HG03575 (cell line): ENCODE results near the gene TMX4.
"Not testable (repeated sequence)": the region's sequence is repeated elsewhere in the genome, so short reads cannot be mapped to it uniquely, and the experiment has no call there.

Experiments
- ATAC-seq: cut with Tn5 transposase; IDR thresholded peaks from one replicate; pipeline ENCODE4 v1.9.1; 2021; ENCODE audit not compliant: unreplicated experiment, insufficient number of reproducible peaks, low FRiP score; ENCODE audit errors: extremely low read depth

The TMX4 gene

DNA sequence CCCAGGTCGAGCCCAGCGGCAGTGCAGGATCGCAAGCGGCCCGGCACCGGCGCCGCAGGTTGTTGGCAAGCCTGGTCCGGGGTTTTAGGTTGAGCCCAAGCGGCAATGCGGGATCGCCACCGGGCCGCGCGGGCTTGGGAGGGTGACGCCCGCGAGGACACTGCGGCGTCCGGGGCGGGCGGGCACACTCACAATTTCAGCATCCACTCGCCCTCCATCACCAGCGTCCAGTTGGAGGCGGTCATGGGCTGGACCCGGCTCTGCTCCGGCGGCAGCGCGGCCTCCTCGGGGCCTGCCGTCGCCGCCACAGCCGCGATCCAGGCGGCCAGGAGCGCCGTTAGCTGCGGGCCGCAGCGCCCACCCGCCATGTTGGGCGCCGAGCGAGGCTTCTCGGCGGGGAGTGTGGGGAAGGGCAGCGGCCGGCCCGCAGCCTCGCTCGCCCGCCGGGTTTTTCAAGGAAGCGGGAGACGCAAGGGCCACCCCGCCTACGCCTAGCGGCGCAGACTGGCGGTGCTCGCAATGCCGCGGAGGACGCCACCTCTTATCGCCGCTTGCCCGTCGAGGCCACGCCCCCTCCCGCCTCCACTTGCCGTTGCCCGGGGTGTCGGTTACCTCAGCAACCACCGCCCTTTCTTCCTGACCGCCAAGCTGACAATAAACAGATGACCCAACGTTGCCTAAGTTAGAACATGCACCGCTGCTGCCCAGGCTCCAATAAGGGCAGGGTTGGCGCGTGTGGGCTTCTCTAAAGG, at the start of gene TMX4:
Gene TMX4 (minus strand): TSS at position 516 of the 752 bp plus-strand sequence. CDS start 148 bp downstream, at position 368.
- ATAC-seq: peak; percentile 69

GRCh38 chr20:8067082-8067481, 47.5 kb upstream of the TMX4 start:
- no peak for ATAC-seq

GRCh38 chr20:8066662-8067061, 47.1 kb upstream of the TMX4 start:
- no peak for ATAC-seq

- no peak for ATAC-seq
Measured at GRCh38 chr20:8065691-8066090, 46.1 kb upstream of the TMX4 start.

- no peak for ATAC-seq
Measured at GRCh38 chr20:8062756-8063155, 43.2 kb upstream of the TMX4 start.

- no peak for ATAC-seq
Measured at GRCh38 chr20:8061861-8062518, 42.4 kb upstream of the TMX4 start.

DNA sequence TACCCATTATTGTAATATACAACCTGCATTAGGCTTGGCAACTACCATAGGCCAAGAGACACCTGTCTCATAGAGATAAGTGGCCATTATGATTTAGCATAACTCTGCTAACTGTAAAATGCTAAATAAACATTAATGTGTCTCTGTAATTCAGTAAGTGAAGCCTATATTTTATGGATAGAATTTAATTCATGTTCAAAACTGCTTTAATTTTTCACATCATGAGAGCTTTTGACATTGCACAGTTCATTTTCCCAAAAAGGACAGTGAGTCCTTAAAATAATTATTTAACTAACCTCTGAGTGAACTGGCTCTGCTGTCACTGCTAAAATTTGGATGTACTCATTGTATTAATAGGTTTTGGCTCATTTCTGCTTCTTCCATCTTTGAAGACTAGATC, 41.4 kb upstream of the TMX4 start:
- no peak for ATAC-seq

GRCh38 chr20:8057871-8058270, 38.3 kb upstream of the TMX4 start:
- no peak for ATAC-seq

DNA sequence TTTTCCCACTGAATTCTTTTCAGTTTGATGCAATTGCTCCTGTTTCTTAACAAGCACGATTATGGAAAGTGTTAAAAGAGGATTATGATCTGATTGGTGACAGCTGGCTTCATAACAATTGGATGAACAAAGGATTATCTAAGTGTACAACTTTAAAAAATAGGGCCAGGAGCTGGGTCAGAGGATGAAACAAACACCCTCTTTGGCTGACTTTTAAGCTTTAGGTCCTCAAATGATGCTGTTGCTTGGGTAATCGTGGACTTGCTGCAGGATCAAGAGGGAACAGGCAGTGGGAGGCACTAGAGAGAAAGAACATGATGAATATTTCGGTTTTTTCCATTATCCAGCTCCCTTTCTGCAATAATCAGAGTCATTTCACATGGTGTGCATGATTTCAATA, 35.5 kb upstream of the TMX4 start:
- no peak for ATAC-seq

- ATAC-seq: no peak
Measured at GRCh38 chr20:8050157-8050837, 30.7 kb upstream of the TMX4 start.

GRCh38 chr20:8049310-8049709, 29.7 kb upstream of the TMX4 start:
- ATAC-seq: no peak

DNA sequence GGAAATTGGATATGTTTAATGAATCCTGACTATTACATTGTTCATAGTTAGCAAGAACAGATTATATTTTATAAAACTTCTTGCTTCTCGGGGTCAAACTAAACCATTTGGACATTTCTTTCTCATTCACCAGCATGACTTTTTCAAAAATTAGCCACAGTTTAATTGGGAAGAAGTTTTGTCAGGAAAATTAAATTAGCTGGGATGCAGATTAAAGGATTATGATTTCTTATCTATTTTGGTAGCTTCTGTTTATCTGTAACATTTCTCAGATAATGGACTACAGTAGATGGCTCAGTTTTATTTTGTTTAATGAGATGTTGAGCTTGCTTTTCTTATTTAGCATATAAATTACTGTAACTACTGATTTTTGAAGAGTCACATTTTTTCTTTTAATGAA, 26.4 kb upstream of the TMX4 start:
- no peak for ATAC-seq

DNA sequence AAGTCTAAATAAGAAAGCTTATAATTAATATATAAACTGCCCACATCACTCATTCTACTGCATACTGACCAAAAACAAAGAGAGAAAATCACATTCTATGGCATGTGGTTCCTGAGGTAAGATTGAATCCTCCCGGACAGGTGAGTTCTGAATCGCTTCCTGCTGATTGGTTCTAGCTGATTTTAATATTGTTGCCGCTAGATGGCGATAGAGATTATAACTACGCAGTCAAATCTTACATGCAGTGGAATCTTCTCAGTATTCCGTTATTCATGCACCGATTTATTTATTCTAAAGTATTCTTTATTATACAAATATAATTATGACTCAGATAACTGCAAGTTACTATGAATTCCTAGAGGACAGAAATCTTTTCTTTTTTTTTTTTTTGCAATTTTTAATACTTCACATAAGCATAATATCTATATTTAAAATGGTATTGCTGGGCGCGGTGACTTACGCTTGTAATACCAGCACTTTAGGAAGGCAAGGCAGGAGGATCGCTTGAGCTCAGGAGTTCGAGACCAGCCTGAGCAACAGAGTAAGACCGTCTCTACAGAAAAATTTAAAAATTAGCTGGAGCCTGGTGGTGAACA, 24.2 kb upstream of the TMX4 start:
- no peak for ATAC-seq

DNA sequence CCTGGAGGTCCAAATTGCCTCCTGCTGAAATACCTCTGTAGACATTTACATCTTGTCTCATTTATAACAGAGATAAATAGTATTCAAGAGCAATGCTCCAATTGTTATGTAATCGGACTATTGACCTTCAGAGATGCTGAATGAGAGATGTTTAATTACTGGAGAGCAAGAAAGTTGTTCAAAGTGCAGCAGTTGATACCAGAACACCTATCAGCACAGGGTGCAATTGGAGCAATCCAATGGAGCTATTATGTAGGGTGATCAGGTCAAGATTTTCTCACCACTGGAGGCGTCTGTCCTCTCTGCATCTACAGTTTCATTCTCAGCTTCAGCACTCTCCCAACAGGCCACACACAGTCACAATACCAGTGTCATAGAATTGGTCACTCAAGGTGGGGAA, 19.5 kb upstream of the TMX4 start:
- ATAC-seq: no peak

DNA sequence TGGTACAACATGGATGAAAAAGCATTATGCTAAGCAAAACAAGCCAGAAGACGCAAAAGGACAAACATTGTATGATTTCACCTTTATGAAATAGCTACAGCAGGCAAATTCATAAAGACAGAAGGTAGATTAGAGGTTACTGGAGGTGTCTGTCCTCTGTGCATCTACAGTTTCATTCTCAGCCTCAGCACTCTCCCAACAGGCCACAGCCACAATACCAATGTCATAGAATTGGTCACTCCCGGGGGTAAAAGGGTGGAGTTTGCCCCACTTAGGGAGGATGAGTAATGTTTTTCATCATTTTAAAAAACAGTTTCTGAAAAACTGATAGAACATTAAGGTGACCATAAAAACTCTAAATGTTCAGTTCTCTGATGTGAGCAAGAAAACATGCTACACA, 17.2 kb upstream of the TMX4 start:
- no peak for ATAC-seq

- no peak for ATAC-seq
Measured at GRCh38 chr20:8033151-8033841, 13.7 kb upstream of the TMX4 start.

DNA sequence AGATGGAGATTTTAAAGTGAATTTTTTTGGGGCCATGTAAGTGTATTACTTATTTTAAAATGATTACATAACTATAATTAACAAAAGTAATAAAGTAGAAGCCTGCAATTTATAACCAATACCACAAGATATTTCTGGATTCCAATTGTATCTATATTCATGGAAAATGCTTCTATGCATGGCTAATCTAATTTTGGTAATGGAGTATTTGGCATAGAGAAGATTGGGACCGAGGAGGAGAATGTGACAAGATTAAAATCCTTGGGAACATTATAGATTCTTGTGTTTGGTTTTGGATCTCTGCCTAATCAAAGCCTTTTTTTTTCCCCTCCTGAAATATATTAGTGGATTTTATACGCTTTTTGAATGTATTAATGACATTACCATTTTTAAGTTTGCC, 12.9 kb upstream of the TMX4 start:
- no peak for ATAC-seq

DNA sequence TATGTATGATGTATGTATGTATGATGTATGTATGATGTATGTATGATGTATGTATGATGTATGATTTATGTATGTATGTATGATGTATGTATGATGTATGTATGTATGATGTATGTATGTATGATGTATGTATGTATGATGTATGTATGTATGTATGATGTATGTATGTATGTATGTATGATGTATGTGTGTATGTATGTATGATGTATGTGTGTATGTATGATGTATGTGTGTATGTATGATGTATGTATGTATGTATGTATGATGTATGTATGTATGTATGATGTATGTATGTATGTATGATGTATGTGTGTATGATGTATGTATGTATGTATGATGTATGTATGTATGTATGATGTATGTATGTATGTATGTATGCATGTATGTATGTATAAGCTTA, 12.0 kb upstream of the TMX4 start:
- ATAC-seq: not testable (repeated sequence)

DNA sequence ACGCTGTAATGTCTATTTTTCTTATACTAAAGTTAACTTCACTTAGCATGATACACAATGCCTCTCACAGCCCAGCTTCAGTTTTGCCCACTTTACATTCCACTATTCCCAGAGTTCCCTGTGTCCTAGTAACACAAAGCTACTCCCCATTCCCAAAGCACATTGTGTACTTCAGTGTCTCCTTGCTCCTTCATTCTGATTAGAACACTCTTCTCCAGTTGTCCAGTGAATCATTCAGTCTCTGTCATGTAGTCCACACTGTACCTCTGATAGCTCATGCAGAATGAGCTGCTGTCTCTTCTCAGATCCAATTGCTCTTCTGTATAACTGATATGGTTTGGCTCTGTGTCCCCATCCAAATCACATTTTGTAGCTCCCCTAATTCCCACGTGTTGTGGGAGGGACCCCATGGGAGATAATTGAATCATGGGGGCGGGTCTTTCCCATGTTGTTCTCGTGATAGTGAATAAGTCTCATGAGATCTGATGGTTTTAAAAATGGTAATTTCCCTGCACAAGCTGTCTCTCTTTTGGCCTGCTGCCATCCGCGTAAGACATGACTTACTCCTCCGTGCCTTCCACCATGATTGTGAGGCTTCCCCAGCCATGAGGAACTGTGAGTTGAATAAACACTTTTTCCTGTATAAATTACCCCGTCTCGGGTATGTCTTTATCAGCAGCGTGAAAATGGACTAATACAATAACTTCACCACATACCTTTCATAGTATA, 2.1 kb upstream of the TMX4 start:
- ATAC-seq: no peak
